ENCODE data around the gene TMEM40.

GRCh38 chr3:12722226-12722625, 36.8 kb downstream of the TMEM40 start:
- TF ChIP-seq POLR2A (IDR thresholded peaks at IDR 0.05) = no peak
- TF ChIP-seq CTCF (IDR thresholded peaks at IDR 0.05) = no peak
